Brain microvascular endothelial cell (primary cell): ENCODE measurements around the gene SLC66A2.

ENCODE experiments used
- DNase-seq: peaks from one replicate; pipeline ENCODE4 v3.0.0-alpha.2; 2020
- H3K27ac ChIP-seq: fragments of 250-450 bp; sonication (Bioruptor Pico); 2 replicates; pipeline ENCODE4 v1.5.1; 2020; ENCODE audit warnings: mild to moderate bottlenecking, moderate library complexity
- H3K27me3 ChIP-seq: fragments of 250-450 bp; sonication (Bioruptor Pico); replicated peaks from 2 replicates; pipeline ENCODE4 v1.5.1; 2020; ENCODE audit warnings: mild to moderate bottlenecking
- H3K36me3 ChIP-seq: fragments of 250-450 bp; sonication (Bioruptor Pico); replicated peaks from 2 replicates; pipeline ENCODE4 v1.5.1; 2020; ENCODE audit warnings: mild to moderate bottlenecking
- H3K4me3 ChIP-seq: 2 replicates; pipeline ENCODE4 v1.5.1; 2011; ENCODE audit warnings: low read depth, mild to moderate bottlenecking, control low read depth, low read length, moderate library complexity
- CTCF ChIP-seq: IDR thresholded peaks from 2 replicates; pipeline ENCODE4 v1.5.1; 2011; ENCODE audit warnings: low read depth, mild to moderate bottlenecking, moderate library complexity, low read length, control low read depth, inconsistent platforms; ENCODE audit errors: missing control alignments
- in situ Hi-C: cut with HindIII; loops from 2 replicates; pipeline ENCODE4 v1.10.0; 2017; ENCODE audit warnings: low sequenced_read_pairs, low pct_ligation_motif_present

Gene SLC66A2

GRCh38 chr18:79873449-79874110, 77.9 kb downstream of the SLC66A2 start:
- in situ Hi-C loops: no loop called here
- Histone ChIP-seq H3K36me3 (no peaks in the 10 kb centered on the region), H3K27ac (no peak overlapping the region), H3K27me3 (no peaks in the 10 kb centered on the region), H3K4me3 (no peak overlapping the region)
- TF ChIP-seq CTCF: no peak
- DNase-seq: no peak

- no peak overlapping the region for H3K27ac ChIP-seq
- DNase-seq: no peak
- in situ Hi-C loops: no loop called here
- no peaks in the 10 kb centered on the region for H3K27me3 ChIP-seq
- H3K36me3 ChIP-seq: no peaks in the 10 kb centered on the region
- no peak for TF ChIP-seq CTCF
- H3K4me3 ChIP-seq: no peak overlapping the region
These were observed 78.7 kb downstream of the SLC66A2 start for GRCh38 chr18:79872527-79873444.

- H3K27me3 ChIP-seq: no peaks in the 10 kb centered on the region
- no peaks in the 10 kb centered on the region for H3K36me3 ChIP-seq
- no peak for TF ChIP-seq CTCF
- in situ Hi-C loops: no loop called here
- H3K4me3 ChIP-seq: no peak overlapping the region
- no peak overlapping the region for H3K27ac ChIP-seq
- no peak for DNase-seq
These were observed 79.9 kb downstream of the SLC66A2 start for GRCh38 chr18:79871481-79872091.

GRCh38 chr18:79871026-79871390, 80.4 kb downstream of the SLC66A2 start:
- H3K27me3 ChIP-seq: no peaks in the 10 kb centered on the region
- no peak overlapping the region for H3K27ac ChIP-seq
- no peak for DNase-seq
- in situ Hi-C loops: no loop called here
- H3K4me3 ChIP-seq: no peak overlapping the region
- H3K36me3 ChIP-seq: no peaks in the 10 kb centered on the region
- no peak for TF ChIP-seq CTCF

GRCh38 chr18:79870301-79871025, 81.0 kb downstream of the SLC66A2 start:
- in situ Hi-C loops: no loop called here

More at GRCh38 chr18:79870301-79871025, 81.0 kb downstream of the SLC66A2 start:
- Histone ChIP-seq H3K4me3 (no peak overlapping the region), H3K27me3 (no peaks in the 10 kb centered on the region), H3K27ac (no peak overlapping the region), H3K36me3 (no peaks in the 10 kb centered on the region)
- no peak for TF ChIP-seq CTCF
- no peak for DNase-seq
